HG02623 (cell line): ENCODE measurements around the gene SPRYD3.
"Not testable (repeated sequence)": the region's sequence is repeated elsewhere in the genome, so short reads cannot be mapped to it uniquely, and the experiment has no call there.

Experiments used
- ATAC-seq: cut with Tn5 transposase; IDR thresholded peaks from one replicate; pipeline ENCODE4 v1.9.1; 2021; ENCODE audit warnings: moderate library complexity; ENCODE audit not compliant: unreplicated experiment

Gene SPRYD3, protein sequence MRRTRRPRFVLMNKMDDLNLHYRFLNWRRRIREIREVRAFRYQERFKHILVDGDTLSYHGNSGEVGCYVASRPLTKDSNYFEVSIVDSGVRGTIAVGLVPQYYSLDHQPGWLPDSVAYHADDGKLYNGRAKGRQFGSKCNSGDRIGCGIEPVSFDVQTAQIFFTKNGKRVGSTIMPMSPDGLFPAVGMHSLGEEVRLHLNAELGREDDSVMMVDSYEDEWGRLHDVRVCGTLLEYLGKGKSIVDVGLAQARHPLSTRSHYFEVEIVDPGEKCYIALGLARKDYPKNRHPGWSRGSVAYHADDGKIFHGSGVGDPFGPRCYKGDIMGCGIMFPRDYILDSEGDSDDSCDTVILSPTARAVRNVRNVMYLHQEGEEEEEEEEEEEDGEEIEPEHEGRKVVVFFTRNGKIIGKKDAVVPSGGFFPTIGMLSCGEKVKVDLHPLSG

DNA sequence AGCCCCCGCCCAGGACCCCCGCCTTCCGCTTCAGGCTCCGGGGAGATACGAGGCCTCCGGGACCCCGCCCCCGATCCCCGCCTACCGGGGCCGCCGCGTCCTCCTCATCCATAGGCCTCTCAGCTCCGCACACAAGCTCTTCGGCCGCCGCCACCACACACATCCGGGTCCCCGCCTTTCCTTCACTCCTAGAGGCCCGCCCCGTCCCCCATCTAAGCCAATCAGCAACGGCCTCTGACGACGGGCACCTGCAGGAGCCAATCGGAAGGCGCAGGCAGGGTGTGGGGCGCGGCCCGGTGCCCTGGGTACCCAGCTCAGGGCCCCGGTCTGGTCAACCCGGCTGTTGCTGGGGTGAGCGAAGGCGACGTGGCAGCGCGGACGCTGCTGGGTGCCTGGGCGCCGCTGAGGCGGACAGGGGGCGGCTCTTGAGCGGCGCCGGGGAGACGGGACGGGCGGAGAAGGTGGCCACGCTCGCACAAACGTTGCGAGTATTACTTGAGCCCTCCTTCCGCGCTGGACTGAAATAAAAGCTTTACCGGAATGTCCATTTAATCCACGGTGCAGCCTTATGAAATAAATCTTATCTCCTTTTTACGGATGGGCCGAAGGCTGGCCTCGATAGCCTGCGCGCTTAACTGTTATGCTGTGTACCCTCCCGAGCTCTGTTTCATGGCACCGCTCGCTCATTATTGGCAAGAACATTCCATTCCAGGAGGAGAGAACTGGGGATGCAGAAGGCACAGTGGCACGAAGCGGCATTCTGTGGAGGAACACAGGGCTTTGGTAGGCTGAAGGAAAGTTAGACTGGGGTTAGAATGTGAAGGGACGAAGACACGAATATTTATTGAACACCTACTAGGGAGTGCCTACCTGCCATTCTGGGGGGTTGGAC lies at the start of gene SPRYD3:
Gene SPRYD3 (minus strand): TSS at position 165 of the 892 bp plus-strand sequence. CDS start 57 bp downstream, at position 108.
- peak; percentile 98 for ATAC-seq

GRCh38 chr12:53127169-53127568 lies 48.0 kb upstream of the SPRYD3 start:
- no peak for ATAC-seq

GRCh38 chr12:53124352-53124723 lies 45.1 kb upstream of the SPRYD3 start:
- ATAC-seq, result no peak

- no peak for ATAC-seq
Measured at GRCh38 chr12:53123578-53124351, 44.6 kb upstream of the SPRYD3 start.

- no peak for ATAC-seq
Measured at GRCh38 chr12:53122961-53123468, 43.8 kb upstream of the SPRYD3 start.

DNA sequence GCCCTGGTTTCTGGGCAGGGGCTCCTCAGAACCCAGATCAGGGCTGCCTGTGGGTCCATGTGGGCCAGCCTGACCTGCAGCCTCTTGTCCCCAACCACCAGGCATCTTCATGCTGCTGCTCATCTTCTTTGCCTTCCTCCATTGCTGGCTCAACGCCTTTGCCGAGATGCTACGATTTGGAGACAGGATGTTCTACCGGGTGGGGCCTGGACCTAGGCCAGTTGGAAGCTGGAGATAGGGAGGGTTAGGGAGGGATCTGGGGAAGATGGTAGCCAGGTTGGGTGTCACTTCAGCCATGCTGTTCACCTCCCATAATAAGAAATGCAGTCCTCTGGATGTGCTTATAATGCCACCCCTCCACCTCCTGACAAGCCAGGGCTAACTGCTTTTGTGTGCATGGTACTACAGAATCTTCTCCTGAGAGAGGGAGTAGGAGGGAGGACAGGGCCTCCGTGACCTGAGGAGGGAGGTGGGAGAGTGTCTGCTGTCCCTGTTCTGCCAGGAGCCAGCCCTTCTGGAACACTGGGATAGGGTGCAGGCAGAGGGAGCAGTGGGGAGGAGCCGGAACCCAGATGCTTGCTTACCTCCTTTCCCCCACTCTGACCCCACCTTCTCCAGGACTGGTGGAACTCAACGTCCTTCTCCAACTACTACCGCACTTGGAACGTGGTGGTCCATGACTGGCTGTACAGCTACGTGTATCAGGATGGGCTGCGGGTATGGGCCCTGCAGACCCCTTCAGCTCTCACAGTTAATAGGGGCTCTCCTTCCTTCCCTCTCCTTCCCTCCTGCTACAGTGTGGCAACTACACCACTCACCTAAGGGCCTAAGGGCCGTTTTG lies 41.7 kb upstream of the SPRYD3 start:
- ATAC-seq, result no peak

DNA sequence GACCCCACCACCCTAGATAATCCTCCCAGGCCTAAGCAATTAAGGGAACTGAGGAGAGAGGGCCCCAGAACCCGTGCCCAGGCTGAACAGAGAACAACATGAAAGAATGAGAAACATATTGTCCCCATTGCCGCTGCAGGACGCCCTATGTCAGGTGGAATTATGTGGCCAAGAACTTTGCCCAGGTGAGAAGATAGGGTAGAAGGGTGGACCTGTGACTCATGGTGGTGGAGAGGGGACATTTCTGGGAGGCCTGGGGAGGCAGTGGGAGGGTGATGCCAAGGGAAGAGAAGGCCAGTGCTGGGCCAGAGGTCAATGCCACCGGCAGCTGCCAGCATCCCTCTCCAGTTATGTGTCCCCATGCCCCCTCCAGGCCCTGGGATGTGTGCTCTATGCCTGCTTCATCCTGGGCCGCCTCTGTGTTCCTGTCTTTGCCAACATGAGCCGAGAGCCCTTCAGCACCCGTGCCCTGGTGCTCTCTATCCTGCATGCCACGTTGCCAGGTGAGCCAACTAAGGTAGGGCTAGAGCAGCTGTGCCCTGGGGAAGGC lies 39.6 kb upstream of the SPRYD3 start:
- no peak for ATAC-seq

DNA sequence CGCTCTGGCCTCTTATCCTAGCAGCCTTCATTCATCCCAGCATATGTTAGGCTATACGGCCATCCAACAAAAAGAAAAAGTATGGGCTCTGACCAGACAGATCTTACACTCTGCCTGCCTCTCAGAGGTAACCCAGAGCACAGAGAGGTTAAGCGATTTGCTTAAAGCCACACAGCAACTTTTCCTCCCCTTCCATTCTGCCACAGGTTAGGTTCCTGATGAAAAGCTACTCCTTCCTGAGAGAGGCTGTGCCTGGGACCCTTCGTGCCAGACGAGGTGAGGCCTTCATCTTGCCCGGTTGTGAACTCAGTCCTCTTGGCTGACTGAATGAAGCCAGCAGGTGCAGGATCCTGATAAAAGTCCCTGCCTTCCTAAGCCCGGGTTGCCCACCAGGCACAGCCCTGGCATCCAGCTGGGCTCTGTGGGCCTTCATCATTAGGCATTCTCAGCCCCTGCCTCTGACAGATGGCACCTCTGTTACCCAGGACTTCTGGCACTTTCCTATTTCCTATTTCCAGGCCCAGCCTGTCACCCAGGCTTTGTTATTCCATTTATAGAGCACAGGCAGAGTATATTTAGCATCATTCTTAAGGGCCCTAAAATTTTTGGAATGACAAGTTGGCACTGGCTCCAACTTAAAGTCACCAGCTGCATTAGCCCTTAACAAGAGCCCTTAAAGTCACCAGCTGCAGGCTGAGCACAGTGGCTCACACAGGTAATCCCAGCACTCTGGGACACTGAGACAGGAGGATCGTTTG lies 36.9 kb upstream of the SPRYD3 start:
- ATAC-seq, result no peak

GRCh38 chr12:53115112-53115890 lies 36.1 kb upstream of the SPRYD3 start:
- no peak for ATAC-seq

- ATAC-seq, result no peak
Measured at GRCh38 chr12:53113951-53114350, 34.8 kb upstream of the SPRYD3 start.

GRCh38 chr12:53113136-53113705 lies 34.0 kb upstream of the SPRYD3 start:
- ATAC-seq, result no peak

DNA sequence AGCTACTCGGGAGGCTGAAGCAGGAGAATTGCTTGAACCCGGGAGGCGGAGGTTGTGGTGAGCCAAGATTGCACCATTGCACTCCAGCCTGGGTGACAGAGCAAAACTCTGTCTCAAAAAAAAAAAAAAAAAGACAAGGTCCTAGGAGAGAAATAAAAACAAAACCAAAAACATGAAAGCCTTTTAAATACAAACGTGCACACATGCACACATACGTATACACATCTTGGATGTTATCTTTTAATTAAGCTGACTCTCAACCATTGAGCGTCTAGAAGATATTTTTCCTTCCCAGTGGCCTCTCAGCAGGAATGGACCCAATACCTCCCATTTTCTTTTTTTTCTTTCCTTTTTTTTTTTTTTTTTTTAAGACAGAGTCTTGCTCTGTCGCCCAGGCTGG lies 33.2 kb upstream of the SPRYD3 start:
- not testable (repeated sequence) for ATAC-seq

DNA sequence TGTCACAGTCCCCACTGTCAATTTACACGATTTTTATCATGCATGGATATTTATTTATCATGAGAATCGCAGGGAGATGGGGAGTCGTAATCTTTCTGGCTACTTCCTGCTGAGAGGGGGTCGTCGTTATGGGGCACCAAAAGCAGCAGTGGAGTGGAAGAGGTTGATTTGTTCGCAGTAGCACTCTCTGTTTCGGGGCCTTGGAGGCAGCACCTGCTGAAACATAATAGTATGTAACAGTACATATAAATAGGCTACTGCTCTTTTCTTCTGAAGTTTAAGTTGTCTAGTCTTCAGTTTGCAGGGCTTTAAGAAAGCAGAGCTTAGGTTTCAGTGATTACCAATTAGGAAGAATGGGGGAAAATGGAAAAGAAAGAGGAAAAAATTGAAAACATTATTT lies 27.9 kb upstream of the SPRYD3 start:
- no peak for ATAC-seq

GRCh38 chr12:53105712-53106439 lies 26.7 kb upstream of the SPRYD3 start:
- ATAC-seq, result no peak

DNA sequence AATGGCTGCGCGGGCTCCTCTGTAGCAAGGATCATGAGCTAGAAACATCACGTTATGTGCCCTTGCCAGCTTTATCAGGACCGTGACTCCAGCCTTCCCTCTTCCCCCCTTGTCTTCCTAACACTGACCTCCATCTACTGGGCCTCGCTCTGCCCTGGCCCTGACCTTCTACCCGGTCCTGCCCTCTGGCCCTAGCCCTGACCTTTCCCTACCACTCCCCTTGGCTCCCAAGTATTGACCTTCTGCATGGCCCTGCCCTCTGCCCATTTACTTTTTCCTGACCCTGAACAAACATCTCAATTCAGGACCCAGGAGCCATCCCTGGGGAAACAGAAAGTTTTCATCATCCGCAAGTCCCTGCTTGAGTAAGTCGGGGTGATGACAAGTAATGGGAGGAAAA lies 26.1 kb upstream of the SPRYD3 start:
- no peak for ATAC-seq

- no peak for ATAC-seq
Measured at GRCh38 chr12:53103860-53104305, 24.7 kb upstream of the SPRYD3 start.
